GM23338 (cell line): ENCODE measurements around the gene SF1. TPM values are rescaled to one million over a fixed set of nuclear protein-coding genes. Genes with fewer than 3 reads are reported as not detected.

Experiments
- CREB1 ChIP-seq: fragments of 250-450 bp; sonication (Bioruptor Pico); IDR thresholded peaks from 2 replicates; pipeline ENCODE4 v1.5.0; 2020; ENCODE audit warnings: low read depth, mild to moderate bottlenecking, moderate library complexity
- JUNB ChIP-seq: IDR thresholded peaks from one replicate; pipeline ENCODE4 v1.6.1; 2016; ENCODE audit warnings: antibody characterized with exemption; ENCODE audit not compliant: unreplicated experiment
- POLR2AphosphoS5 ChIP-seq: IDR thresholded peaks from 2 replicates; pipeline ENCODE4 v1.6.1; 2016; ENCODE audit warnings: antibody characterized with exemption, low read depth
- STAT1 ChIP-seq: IDR thresholded peaks from one replicate; pipeline ENCODE4 v1.6.1; 2016; ENCODE audit warnings: antibody characterized with exemption; ENCODE audit not compliant: unreplicated experiment
- ZNF114 ChIP-seq: fragments of 250-450 bp; sonication (Bioruptor Pico); IDR thresholded peaks from 2 replicates; pipeline ENCODE4 v1.5.0; 2020; ENCODE audit warnings: mild to moderate bottlenecking, moderate library complexity
- ZNF331 ChIP-seq: fragments of 250-450 bp; sonication (Bioruptor Pico); IDR thresholded peaks from 2 replicates; pipeline ENCODE4 v1.5.0; 2020; ENCODE audit warnings: low read depth, mild to moderate bottlenecking, moderate library complexity
- polyA plus RNA-seq: library from polyadenylated mRNA; unstranded; fragments of >200 nt; fragmentation: Nextera tagmentation; extraction: Ambion mirVana; gene quantifications from 2 replicates; pipeline ENCODE4 v1.2.1, GENCODE V29; 2016
- total RNA-seq: library from RNA; depleted of rRNA; stranded (reverse); fragments of >200 nt; shearing (Covaris generic); gene quantifications from 2 replicates; pipeline ENCODE4 v1.2.3, GENCODE V29; 2014
- TF ChIP-seq, protein P1 (sequence below): IDR thresholded peaks from 2 replicates; pipeline ENCODE4 v1.6.1; 2016; ENCODE audit warnings: antibody characterized with exemption
- TF ChIP-seq, protein P2 (sequence below): fragments of 250-450 bp; sonication (Bioruptor Pico); IDR thresholded peaks from 2 replicates; pipeline ENCODE4 v1.5.0; 2020; ENCODE audit warnings: mild to moderate bottlenecking, moderate library complexity

The SF1 gene
- total and polyA plus RNA-seq, 2 experiments from 2014 or later, result 76.9 to 252 TPM

DNA sequence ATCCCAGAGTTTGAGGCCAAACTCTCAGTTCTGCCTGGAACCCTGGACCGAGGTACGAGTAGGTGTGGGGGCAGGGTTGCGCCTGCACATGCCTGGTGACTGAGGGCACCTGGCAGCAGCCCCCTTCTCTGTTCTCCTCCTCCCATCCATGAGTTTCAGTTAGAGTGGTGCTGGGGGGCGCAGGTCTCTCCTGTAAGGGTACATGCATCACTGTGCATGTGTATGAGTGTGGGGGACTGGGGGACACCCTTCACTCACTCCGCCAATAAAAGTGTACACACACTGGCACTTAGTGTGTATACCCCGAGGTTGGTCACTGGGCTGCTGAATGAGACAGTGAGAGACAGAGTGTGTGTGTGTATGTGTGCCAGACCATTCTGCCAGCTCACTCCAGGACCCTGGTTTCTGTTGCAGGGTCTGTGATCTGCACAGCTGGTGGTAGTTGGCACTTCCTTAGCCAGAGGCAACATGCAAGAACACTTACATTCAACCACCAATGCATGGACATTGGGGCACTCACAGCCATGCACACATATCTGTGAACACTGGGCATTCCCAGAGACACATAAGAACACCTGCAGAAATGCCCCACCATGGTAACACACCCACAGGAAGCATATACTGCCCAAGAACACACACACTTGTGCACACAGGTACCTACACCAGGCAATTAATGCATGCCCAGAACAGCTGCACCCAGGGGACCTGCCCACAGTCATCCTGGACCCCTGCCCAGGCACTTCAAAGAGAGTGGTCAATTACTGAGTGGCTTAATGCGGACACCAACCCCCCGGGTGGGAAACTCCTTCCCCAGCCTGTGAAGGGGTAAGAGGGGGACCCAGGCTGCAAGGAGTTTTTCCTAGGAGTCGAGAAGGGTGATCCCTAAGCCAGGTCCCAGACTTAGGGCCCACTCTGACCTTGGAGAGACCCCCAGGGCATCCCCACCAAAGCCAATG is 54.2 kb downstream of the SF1 start (continued):
- TF ChIP-seq JUNB, result no peak
- no peak for TF ChIP-seq STAT1
- no peak for TF ChIP-seq ZNF114 (CRISPR knock-in tag)
- TF ChIP-seq, protein P1, sequence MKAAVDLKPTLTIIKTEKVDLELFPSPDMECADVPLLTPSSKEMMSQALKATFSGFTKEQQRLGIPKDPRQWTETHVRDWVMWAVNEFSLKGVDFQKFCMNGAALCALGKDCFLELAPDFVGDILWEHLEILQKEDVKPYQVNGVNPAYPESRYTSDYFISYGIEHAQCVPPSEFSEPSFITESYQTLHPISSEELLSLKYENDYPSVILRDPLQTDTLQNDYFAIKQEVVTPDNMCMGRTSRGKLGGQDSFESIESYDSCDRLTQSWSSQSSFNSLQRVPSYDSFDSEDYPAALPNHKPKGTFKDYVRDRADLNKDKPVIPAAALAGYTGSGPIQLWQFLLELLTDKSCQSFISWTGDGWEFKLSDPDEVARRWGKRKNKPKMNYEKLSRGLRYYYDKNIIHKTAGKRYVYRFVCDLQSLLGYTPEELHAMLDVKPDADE, result no peak
- no peak for TF ChIP-seq CREB1 (CRISPR knock-in tag)
- no peak for TF ChIP-seq ZNF331 (CRISPR knock-in tag)
- TF ChIP-seq, protein P2, sequence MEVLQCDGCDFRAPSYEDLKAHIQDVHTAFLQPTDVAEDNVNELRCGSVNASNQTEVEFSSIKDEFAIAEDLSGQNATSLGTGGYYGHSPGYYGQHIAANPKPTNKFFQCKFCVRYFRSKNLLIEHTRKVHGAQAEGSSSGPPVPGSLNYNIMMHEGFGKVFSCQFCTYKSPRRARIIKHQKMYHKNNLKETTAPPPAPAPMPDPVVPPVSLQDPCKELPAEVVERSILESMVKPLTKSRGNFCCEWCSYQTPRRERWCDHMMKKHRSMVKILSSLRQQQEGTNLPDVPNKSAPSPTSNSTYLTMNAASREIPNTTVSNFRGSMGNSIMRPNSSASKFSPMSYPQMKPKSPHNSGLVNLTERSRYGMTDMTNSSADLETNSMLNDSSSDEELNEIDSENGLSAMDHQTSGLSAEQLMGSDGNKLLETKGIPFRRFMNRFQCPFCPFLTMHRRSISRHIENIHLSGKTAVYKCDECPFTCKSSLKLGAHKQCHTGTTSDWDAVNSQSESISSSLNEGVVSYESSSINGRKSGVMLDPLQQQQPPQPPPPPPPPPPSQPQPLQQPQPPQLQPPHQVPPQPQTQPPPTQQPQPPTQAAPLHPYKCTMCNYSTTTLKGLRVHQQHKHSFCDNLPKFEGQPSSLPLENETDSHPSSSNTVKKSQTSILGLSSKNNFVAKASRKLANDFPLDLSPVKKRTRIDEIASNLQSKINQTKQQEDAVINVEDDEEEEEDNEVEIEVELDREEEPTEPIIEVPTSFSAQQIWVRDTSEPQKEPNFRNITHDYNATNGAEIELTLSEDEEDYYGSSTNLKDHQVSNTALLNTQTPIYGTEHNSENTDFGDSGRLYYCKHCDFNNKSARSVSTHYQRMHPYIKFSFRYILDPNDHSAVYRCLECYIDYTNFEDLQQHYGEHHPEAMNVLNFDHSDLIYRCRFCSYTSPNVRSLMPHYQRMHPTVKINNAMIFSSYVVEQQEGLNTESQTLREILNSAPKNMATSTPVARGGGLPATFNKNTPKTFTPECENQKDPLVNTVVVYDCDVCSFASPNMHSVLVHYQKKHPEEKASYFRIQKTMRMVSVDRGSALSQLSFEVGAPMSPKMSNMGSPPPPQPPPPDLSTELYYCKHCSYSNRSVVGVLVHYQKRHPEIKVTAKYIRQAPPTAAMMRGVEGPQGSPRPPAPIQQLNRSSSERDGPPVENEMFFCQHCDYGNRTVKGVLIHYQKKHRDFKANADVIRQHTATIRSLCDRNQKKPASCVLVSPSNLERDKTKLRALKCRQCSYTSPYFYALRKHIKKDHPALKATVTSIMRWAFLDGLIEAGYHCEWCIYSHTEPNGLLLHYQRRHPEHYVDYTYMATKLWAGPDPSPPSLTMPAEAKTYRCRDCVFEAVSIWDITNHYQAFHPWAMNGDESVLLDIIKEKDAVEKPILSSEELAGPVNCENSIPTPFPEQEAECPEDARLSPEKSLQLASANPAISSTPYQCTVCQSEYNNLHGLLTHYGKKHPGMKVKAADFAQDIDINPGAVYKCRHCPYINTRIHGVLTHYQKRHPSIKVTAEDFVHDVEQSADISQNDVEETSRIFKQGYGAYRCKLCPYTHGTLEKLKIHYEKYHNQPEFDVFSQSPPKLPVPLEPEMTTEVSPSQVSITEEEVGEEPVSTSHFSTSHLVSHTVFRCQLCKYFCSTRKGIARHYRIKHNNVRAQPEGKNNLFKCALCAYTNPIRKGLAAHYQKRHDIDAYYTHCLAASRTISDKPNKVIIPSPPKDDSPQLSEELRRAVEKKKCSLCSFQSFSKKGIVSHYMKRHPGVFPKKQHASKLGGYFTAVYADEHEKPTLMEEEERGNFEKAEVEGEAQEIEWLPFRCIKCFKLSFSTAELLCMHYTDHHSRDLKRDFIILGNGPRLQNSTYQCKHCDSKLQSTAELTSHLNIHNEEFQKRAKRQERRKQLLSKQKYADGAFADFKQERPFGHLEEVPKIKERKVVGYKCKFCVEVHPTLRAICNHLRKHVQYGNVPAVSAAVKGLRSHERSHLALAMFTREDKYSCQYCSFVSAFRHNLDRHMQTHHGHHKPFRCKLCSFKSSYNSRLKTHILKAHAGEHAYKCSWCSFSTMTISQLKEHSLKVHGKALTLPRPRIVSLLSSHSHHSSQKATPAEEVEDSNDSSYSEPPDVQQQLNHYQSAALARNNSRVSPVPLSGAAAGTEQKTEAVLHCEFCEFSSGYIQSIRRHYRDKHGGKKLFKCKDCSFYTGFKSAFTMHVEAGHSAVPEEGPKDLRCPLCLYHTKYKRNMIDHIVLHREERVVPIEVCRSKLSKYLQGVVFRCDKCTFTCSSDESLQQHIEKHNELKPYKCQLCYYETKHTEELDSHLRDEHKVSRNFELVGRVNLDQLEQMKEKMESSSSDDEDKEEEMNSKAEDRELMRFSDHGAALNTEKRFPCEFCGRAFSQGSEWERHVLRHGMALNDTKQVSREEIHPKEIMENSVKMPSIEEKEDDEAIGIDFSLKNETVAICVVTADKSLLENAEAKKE, result no peak
- TF ChIP-seq POLR2AphosphoS5, result no peak
